ENCODE data around the gene ADAMTSL1.

ADAMTSL1 gene

GRCh38 chr9:18442629-18443491 is 31.1 kb upstream of the ADAMTSL1 start:
- Histone ChIP-seq H3K36me3 (ENCODE audit: control insufficient read depth, insufficient read depth, low read length, severe bottlenecking) (no peaks in the 10 kb centered on the region), H3K9me3 (ENCODE audit: control insufficient read depth, low read length) (no peaks in the 10 kb centered on the region), H3K4me1 (ENCODE audit: control insufficient read depth, insufficient read depth, low read length) (peaks cover 42% of the 10 kb centered on the region), H3K4me3 (ENCODE audit: low read length) (no peak overlapping the region), H3K9ac (ENCODE audit: low read length) (peak overlapping the region; percentile 54), H3K27me3 (replicated peaks; ENCODE audit: control insufficient read depth, insufficient read depth, low read length) (no peaks in the 10 kb centered on the region)
- DNase-seq (ENCODE audit: low read depth) = peak; percentile 91

GRCh38 chr9:18447131-18447530 is 26.8 kb upstream of the ADAMTSL1 start:
- Histone ChIP-seq H3K4me3 (ENCODE audit: low read length) (peak overlapping the region; percentile 42), H3K9me3 (ENCODE audit: control insufficient read depth, low read length) (no peaks in the 10 kb centered on the region), H3K27me3 (replicated peaks; ENCODE audit: control insufficient read depth, insufficient read depth, low read length) (no peaks in the 10 kb centered on the region), H3K36me3 (ENCODE audit: control insufficient read depth, insufficient read depth, low read length, severe bottlenecking) (no peaks in the 10 kb centered on the region), H3K9ac (ENCODE audit: low read length) (peak overlapping the region; percentile 46), H3K4me1 (ENCODE audit: control insufficient read depth, insufficient read depth, low read length) (peaks cover 39% of the 10 kb centered on the region)
- peak; percentile 19 for DNase-seq (ENCODE audit: low read depth)

DNA sequence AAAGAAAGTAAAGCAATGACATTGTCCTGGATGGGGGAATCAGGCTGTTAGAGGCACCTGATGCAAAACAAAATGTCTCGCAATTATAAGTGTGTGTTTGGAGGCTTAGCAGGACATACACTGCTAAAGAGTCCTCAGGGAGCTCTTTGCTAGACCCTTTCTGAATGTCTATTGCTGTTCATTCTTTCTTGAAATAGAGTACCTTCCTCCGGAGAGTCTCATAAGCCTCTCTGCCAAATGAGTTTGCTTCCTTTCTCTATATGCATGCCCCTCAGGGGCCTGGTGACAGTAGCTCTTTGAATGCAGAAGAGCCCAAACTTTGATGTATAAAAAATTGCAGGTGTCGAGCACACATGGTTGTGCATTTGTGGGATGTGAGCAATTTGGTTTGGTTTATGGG is 26.4 kb upstream of the ADAMTSL1 start:
- Histone ChIP-seq H3K9me3 (ENCODE audit: control insufficient read depth, low read length) (no peaks in the 10 kb centered on the region), H3K9ac (ENCODE audit: low read length) (peak overlapping the region; percentile 46), H3K4me3 (ENCODE audit: low read length) (peak overlapping the region; percentile 42), H3K27me3 (replicated peaks; ENCODE audit: control insufficient read depth, insufficient read depth, low read length) (no peaks in the 10 kb centered on the region), H3K36me3 (ENCODE audit: control insufficient read depth, insufficient read depth, low read length, severe bottlenecking) (no peaks in the 10 kb centered on the region), H3K4me1 (ENCODE audit: control insufficient read depth, insufficient read depth, low read length) (peaks cover 38% of the 10 kb centered on the region)
- DNase-seq (ENCODE audit: low read depth) = no peak

- H3K36me3 ChIP-seq (ENCODE audit: control insufficient read depth, insufficient read depth, low read length, severe bottlenecking) = no peaks in the 10 kb centered on the region
- no peak overlapping the region for H3K4me3 ChIP-seq (ENCODE audit: low read length)
- H3K27me3 ChIP-seq (replicated peaks; ENCODE audit: control insufficient read depth, insufficient read depth, low read length) = no peaks in the 10 kb centered on the region
- DNase-seq (ENCODE audit: low read depth) = no peak
- no peaks in the 10 kb centered on the region for H3K9me3 ChIP-seq (ENCODE audit: control insufficient read depth, low read length)
- peaks cover 36% of the 10 kb centered on the region for H3K4me1 ChIP-seq (ENCODE audit: control insufficient read depth, insufficient read depth, low read length)
- no peak overlapping the region for H3K9ac ChIP-seq (ENCODE audit: low read length)
These were observed 25.9 kb upstream of the ADAMTSL1 start for GRCh38 chr9:18448101-18448500.

- H3K36me3 ChIP-seq (ENCODE audit: control insufficient read depth, insufficient read depth, low read length, severe bottlenecking) = no peaks in the 10 kb centered on the region
- H3K9ac ChIP-seq (ENCODE audit: low read length) = peak overlapping the region; percentile 7
- DNase-seq (ENCODE audit: low read depth) = peak; percentile 78
- H3K4me3 ChIP-seq (ENCODE audit: low read length) = peak overlapping the region; percentile 44
- H3K27me3 ChIP-seq (replicated peaks; ENCODE audit: control insufficient read depth, insufficient read depth, low read length) = no peaks in the 10 kb centered on the region
- peaks cover 38% of the 10 kb centered on the region for H3K4me1 ChIP-seq (ENCODE audit: control insufficient read depth, insufficient read depth, low read length)
- no peaks in the 10 kb centered on the region for H3K9me3 ChIP-seq (ENCODE audit: control insufficient read depth, low read length)
These were observed 22.5 kb upstream of the ADAMTSL1 start for GRCh38 chr9:18451406-18451805.

DNA sequence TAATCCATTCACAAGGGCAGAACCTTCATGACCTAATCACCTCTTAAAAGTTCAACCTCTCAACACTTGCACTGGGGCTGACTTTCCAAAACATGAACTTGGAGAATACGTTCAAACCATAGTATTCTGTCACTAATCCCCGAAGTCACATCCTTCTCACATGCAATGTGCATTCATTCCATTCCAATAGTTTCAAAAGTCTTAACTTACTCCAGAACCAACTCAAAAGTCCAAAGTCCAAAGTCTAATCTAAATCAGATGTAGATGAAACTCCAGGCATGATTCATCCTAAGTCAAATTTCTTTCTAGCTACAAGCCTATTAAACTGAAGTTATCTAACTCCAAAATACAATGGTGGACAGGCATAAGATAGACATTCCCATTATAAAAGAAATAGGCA is 21.7 kb upstream of the ADAMTSL1 start:
- DNase-seq (ENCODE audit: low read depth) = peak; percentile 76
- Histone ChIP-seq H3K9ac (ENCODE audit: low read length) (no peak overlapping the region), H3K36me3 (ENCODE audit: control insufficient read depth, insufficient read depth, low read length, severe bottlenecking) (no peaks in the 10 kb centered on the region), H3K4me3 (ENCODE audit: low read length) (no peak overlapping the region), H3K9me3 (ENCODE audit: control insufficient read depth, low read length) (no peaks in the 10 kb centered on the region), H3K4me1 (ENCODE audit: control insufficient read depth, insufficient read depth, low read length) (peaks cover 39% of the 10 kb centered on the region), H3K27me3 (replicated peaks; ENCODE audit: control insufficient read depth, insufficient read depth, low read length) (no peaks in the 10 kb centered on the region)

GRCh38 chr9:18456624-18457237 is 17.2 kb upstream of the ADAMTSL1 start:
- Histone ChIP-seq H3K36me3 (ENCODE audit: control insufficient read depth, insufficient read depth, low read length, severe bottlenecking) (no peaks in the 10 kb centered on the region), H3K9ac (ENCODE audit: low read length) (no peak overlapping the region), H3K4me3 (ENCODE audit: low read length) (no peak overlapping the region), H3K9me3 (ENCODE audit: control insufficient read depth, low read length) (no peaks in the 10 kb centered on the region), H3K27me3 (replicated peaks; ENCODE audit: control insufficient read depth, insufficient read depth, low read length) (no peaks in the 10 kb centered on the region), H3K4me1 (ENCODE audit: control insufficient read depth, insufficient read depth, low read length) (peaks cover 45% of the 10 kb centered on the region)
- peak; percentile 35 for DNase-seq (ENCODE audit: low read depth)

DNA sequence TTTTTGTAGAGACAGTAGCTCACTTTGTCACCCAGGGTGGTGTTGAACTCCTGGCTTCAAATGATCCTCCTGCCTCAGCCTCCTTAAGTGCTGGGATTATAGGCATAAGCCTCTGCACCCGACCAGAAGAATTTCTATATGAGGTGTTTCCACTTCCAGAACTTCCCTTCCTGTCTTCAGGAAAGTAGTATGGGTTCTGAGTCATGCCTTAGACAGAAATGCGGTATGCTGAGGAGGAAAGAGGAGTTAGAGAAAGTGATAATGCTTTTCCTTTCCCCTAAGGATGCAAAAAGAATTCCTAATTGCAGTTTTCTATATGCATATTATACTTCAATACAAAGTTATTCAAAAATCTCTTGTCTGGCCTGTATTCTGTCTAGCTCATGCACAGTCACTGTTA is 16.4 kb upstream of the ADAMTSL1 start:
- no peaks in the 10 kb centered on the region for H3K9me3 ChIP-seq (ENCODE audit: control insufficient read depth, low read length)
- no peaks in the 10 kb centered on the region for H3K36me3 ChIP-seq (ENCODE audit: control insufficient read depth, insufficient read depth, low read length, severe bottlenecking)
- no peak overlapping the region for H3K4me3 ChIP-seq (ENCODE audit: low read length)
- peaks cover 38% of the 10 kb centered on the region for H3K4me1 ChIP-seq (ENCODE audit: control insufficient read depth, insufficient read depth, low read length)
- no peak overlapping the region for H3K9ac ChIP-seq (ENCODE audit: low read length)
- no peak for DNase-seq (ENCODE audit: low read depth)
- H3K27me3 ChIP-seq (replicated peaks; ENCODE audit: control insufficient read depth, insufficient read depth, low read length) = no peaks in the 10 kb centered on the region

- H3K9me3 ChIP-seq (ENCODE audit: control insufficient read depth, low read length) = no peaks in the 10 kb centered on the region
- peak overlapping the region; percentile 65 for H3K4me3 ChIP-seq (ENCODE audit: low read length)
- H3K27me3 ChIP-seq (replicated peaks; ENCODE audit: control insufficient read depth, insufficient read depth, low read length) = no peaks in the 10 kb centered on the region
- H3K4me1 ChIP-seq (ENCODE audit: control insufficient read depth, insufficient read depth, low read length) = peaks cover 36% of the 10 kb centered on the region
- DNase-seq (ENCODE audit: low read depth) = peak; percentile 95
- H3K9ac ChIP-seq (ENCODE audit: low read length) = peak overlapping the region; percentile 82
- H3K36me3 ChIP-seq (ENCODE audit: control insufficient read depth, insufficient read depth, low read length, severe bottlenecking) = no peaks in the 10 kb centered on the region
These were observed 13.9 kb upstream of the ADAMTSL1 start for GRCh38 chr9:18459962-18460584.

DNA sequence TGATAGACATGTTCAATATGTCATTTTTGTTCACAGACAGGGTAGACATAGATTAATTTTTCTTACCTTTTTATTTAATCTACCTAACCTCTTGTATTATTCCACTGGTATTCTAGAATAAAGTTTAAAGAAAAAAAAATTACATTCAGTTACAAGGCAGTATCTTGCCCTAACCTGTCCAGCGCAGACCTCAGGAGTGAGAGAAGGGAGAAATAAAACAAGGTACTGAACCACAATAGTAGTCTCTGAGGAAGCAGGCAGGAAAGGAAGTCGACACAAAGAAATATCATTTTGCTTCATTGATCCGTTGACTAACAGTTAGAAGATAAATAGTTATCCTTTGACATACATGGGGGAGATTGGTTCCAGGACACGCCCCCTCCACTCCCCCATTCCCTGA is 12.5 kb upstream of the ADAMTSL1 start:
- Histone ChIP-seq H3K9ac (ENCODE audit: low read length) (no peak overlapping the region), H3K4me1 (ENCODE audit: control insufficient read depth, insufficient read depth, low read length) (peaks cover 34% of the 10 kb centered on the region), H3K27me3 (replicated peaks; ENCODE audit: control insufficient read depth, insufficient read depth, low read length) (no peaks in the 10 kb centered on the region), H3K36me3 (ENCODE audit: control insufficient read depth, insufficient read depth, low read length, severe bottlenecking) (no peaks in the 10 kb centered on the region), H3K4me3 (ENCODE audit: low read length) (no peak overlapping the region), H3K9me3 (ENCODE audit: control insufficient read depth, low read length) (no peaks in the 10 kb centered on the region)
- DNase-seq (ENCODE audit: low read depth) = no peak

DNA sequence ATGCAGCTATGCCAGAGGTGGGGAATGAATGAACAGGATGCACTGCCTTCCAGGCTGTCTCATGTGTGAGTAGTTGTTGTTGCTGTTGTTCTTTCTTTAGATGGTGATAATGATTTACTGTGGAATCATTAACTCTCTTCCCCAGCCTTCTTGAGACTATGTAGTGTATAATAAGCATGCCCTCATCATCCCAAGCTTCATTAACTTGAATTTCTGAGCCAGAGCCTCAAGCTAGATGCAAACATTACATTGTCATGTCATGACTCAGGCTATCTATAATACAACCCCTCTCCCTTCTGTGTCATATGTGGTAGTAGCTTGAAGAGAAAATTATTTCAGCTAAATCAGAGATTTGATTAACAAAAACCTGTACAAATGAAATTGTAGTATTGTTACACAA is 10.0 kb upstream of the ADAMTSL1 start:
- H3K9ac ChIP-seq (ENCODE audit: low read length) = no peak overlapping the region
- H3K27me3 ChIP-seq (replicated peaks; ENCODE audit: control insufficient read depth, insufficient read depth, low read length) = no peaks in the 10 kb centered on the region
- H3K9me3 ChIP-seq (ENCODE audit: control insufficient read depth, low read length) = peaks cover under 1% of the 10 kb centered on the region
- DNase-seq (ENCODE audit: low read depth) = no peak
- H3K4me1 ChIP-seq (ENCODE audit: control insufficient read depth, insufficient read depth, low read length) = peaks cover 15% of the 10 kb centered on the region
- no peaks in the 10 kb centered on the region for H3K36me3 ChIP-seq (ENCODE audit: control insufficient read depth, insufficient read depth, low read length, severe bottlenecking)
- H3K4me3 ChIP-seq (ENCODE audit: low read length) = no peak overlapping the region
